Fibroblast of the conjunctiva (primary cell): ENCODE results near the gene EXOC7.
A peak's percentile ranks its signal among the peaks of the same experiment; 100 is the strongest.

Source experiments
- DNase-seq: peaks from one replicate; pipeline ENCODE4 v3.0.0-alpha.2; 2010; ENCODE audit warnings: low read depth

The EXOC7 gene

GRCh38 chr17:76103274-76104139, at the start of gene EXOC7:
TSS of gene EXOC7 (minus strand) at chr17:76103787. CDS start at chr17:76103692, 95 bp downstream.
- DNase-seq = peak; percentile 82

GRCh38 chr17:76153202-76153601, 49.6 kb upstream of the EXOC7 start:
- no peak for DNase-seq

GRCh38 chr17:76152591-76152990, 49.0 kb upstream of the EXOC7 start:
- no peak for DNase-seq

- DNase-seq = no peak
Measured at GRCh38 chr17:76151896-76152454, 48.4 kb upstream of the EXOC7 start.

GRCh38 chr17:76150712-76151622, 47.4 kb upstream of the EXOC7 start:
- DNase-seq = no peak

- no peak for DNase-seq
Measured at GRCh38 chr17:76149214-76149613, 45.6 kb upstream of the EXOC7 start.

- no peak for DNase-seq
Measured at GRCh38 chr17:76148015-76148326, 44.4 kb upstream of the EXOC7 start.

- DNase-seq = no peak
Measured at GRCh38 chr17:76147211-76148014, 43.8 kb upstream of the EXOC7 start.

GRCh38 chr17:76146053-76146851, 42.7 kb upstream of the EXOC7 start:
- DNase-seq = no peak

GRCh38 chr17:76145231-76146052, 41.9 kb upstream of the EXOC7 start:
- no peak for DNase-seq

- no peak for DNase-seq
Measured at GRCh38 chr17:76142585-76143041, 39.0 kb upstream of the EXOC7 start.

GRCh38 chr17:76142039-76142584, 38.5 kb upstream of the EXOC7 start:
- DNase-seq = no peak

- peak; percentile 75 for DNase-seq
Measured at GRCh38 chr17:76141212-76142038, 37.8 kb upstream of the EXOC7 start, which contains the start of gene FOXJ1. TSS of gene FOXJ1 (minus strand) at chr17:76141245. CDS start at chr17:76140395, 850 bp downstream.

- DNase-seq = no peak
Measured at GRCh38 chr17:76140661-76141211, 37.1 kb upstream of the EXOC7 start.

- DNase-seq = no peak
Measured at GRCh38 chr17:76139801-76140660, 36.4 kb upstream of the EXOC7 start.

- no peak for DNase-seq
Measured at GRCh38 chr17:76138896-76139752, 35.5 kb upstream of the EXOC7 start.
